Hepatocyte (in vitro differentiated cells): Measurements from ENCODE around the gene LRRC45. TPM values are rescaled to one million over a fixed set of nuclear protein-coding genes. Genes with fewer than 3 reads are reported as not detected.

Experiments used
- DNase-seq: peaks from one replicate; pipeline ENCODE4 v3.0.0-alpha.2; 2016; ENCODE audit warnings: low spot score
- H2AFZ ChIP-seq: fragments of 200-600 bp; sonication (generic); 2 replicates; pipeline ENCODE4 v1.6.0; 2016; ENCODE audit warnings: antibody characterized with exemption, mild to moderate bottlenecking
- H3K27ac ChIP-seq: fragments of 200-600 bp; sonication (generic); 2 replicates; pipeline ENCODE4 v1.5.1; 2016; ENCODE audit warnings: mild to moderate bottlenecking
- H3K27me3 ChIP-seq: fragments of 200-600 bp; sonication (generic); 2 replicates; pipeline ENCODE4 v1.6.1; 2016
- H3K36me3 ChIP-seq: fragments of 200-600 bp; sonication (generic); replicated peaks from 2 replicates; pipeline ENCODE4 v1.5.1; 2016; ENCODE audit warnings: low read depth; ENCODE audit not compliant: insufficient read depth
- H3K4me1 ChIP-seq: fragments of 200-600 bp; sonication (generic); 2 replicates; pipeline ENCODE4 v1.5.1; 2016; ENCODE audit warnings: mild to moderate bottlenecking, moderate library complexity; ENCODE audit not compliant: insufficient read depth
- H3K4me2 ChIP-seq: fragments of 200-600 bp; sonication (generic); 2 replicates; pipeline ENCODE4 v1.6.0; 2016
- H3K4me3 ChIP-seq: fragments of 200-600 bp; sonication (generic); 2 replicates; pipeline ENCODE4 v1.5.1; 2016; ENCODE audit warnings: mild to moderate bottlenecking
- H3K79me2 ChIP-seq: fragments of 200-600 bp; sonication (generic); 2 replicates; pipeline ENCODE4 v1.6.0; 2017; ENCODE audit warnings: mild to moderate bottlenecking
- H3K9me2 ChIP-seq: fragments of 200-600 bp; sonication (generic); replicated peaks from 2 replicates; pipeline ENCODE4 v1.6.0; 2017; ENCODE audit warnings: mild to moderate bottlenecking; ENCODE audit not compliant: insufficient read depth
- H3K9me3 ChIP-seq: fragments of 200-600 bp; sonication (generic); 2 replicates; pipeline ENCODE4 v1.5.1; 2016; ENCODE audit warnings: low read depth, mild to moderate bottlenecking
- H4K20me1 ChIP-seq: fragments of 200-600 bp; sonication (generic); 2 replicates; pipeline ENCODE4 v1.6.0; 2016; ENCODE audit warnings: mild to moderate bottlenecking; ENCODE audit not compliant: insufficient read depth, poor library complexity, severe bottlenecking
- EZH2 ChIP-seq: fragments of 200-600 bp; sonication (generic); IDR thresholded peaks from 2 replicates; pipeline ENCODE4 v1.6.1; 2016; ENCODE audit warnings: antibody characterized with exemption, mild to moderate bottlenecking, borderline replicate concordance
- EZH2phosphoT487 ChIP-seq: fragments of 200-600 bp; sonication (generic); IDR thresholded peaks from one replicate; pipeline ENCODE4 v1.6.1; 2018; ENCODE audit warnings: antibody characterized with exemption, mild to moderate bottlenecking, low read depth, moderate library complexity; ENCODE audit not compliant: unreplicated experiment, severe bottlenecking
- WGBS: methylation state at CpG from one replicate; pipeline ENCODE4 v1.1.6; 2016; ENCODE audit warnings: low lambda C conversion rate; ENCODE audit errors: missing lambda C conversion rate; 5-methylcytosine and 5-hydroxymethylcytosine counted together
- polyA plus RNA-seq: library from polyadenylated mRNA; unstranded; fragments of >200 nt; fragmentation: Nextera tagmentation; extraction: Ambion mirVana; gene quantifications from 2 replicates; pipeline ENCODE4 v1.2.1, GENCODE V29; 2016
- total RNA-seq: library from RNA; depleted of rRNA; stranded (reverse); fragments of >200 nt; gene quantifications from 2 replicates; pipeline ENCODE4 v1.2.3, GENCODE V29; 2014
- TF ChIP-seq, protein P1 (sequence below): fragments of 200-600 bp; sonication (generic); IDR thresholded peaks from 2 replicates; pipeline ENCODE4 v1.5.1; 2016; ENCODE audit warnings: antibody characterized with exemption, mild to moderate bottlenecking; ENCODE audit not compliant: poor library complexity

LRRC45 gene
- total and polyA plus RNA-seq, 2 experiments from 2014 or later = 12.8 to 14.7 TPM

DNA sequence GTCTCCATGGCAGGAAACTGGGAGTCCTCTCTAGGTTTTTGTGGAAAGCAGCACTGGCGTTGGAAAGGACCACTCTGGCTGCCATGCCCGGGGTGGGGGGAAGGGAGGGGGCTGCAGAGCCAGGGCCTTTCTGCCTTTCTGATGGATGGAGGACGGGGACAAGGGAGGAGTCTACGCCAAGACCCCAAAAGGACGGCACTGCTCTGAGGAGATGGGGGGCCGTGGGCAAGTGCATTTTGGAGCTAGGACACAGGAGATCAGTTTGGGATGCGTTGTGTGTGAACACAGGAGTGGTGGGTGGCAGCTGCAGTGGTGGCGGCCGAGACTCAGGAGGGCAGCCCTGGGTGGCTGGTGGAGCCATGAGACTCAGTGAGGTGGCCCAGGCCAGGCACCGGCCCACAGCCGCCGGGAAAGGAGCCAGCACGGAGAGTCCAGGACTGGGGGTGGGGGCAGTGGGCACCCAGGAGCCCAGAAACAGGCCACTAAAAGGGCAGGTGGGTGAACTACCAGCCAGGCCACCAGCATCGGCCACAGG is 2.5 kb upstream of the LRRC45 start:
- no peak for TF ChIP-seq EZH2phosphoT487
- TF ChIP-seq EZH2 = no peak
- TF ChIP-seq, protein P1, sequence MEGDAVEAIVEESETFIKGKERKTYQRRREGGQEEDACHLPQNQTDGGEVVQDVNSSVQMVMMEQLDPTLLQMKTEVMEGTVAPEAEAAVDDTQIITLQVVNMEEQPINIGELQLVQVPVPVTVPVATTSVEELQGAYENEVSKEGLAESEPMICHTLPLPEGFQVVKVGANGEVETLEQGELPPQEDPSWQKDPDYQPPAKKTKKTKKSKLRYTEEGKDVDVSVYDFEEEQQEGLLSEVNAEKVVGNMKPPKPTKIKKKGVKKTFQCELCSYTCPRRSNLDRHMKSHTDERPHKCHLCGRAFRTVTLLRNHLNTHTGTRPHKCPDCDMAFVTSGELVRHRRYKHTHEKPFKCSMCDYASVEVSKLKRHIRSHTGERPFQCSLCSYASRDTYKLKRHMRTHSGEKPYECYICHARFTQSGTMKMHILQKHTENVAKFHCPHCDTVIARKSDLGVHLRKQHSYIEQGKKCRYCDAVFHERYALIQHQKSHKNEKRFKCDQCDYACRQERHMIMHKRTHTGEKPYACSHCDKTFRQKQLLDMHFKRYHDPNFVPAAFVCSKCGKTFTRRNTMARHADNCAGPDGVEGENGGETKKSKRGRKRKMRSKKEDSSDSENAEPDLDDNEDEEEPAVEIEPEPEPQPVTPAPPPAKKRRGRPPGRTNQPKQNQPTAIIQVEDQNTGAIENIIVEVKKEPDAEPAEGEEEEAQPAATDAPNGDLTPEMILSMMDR = no peak

DNA sequence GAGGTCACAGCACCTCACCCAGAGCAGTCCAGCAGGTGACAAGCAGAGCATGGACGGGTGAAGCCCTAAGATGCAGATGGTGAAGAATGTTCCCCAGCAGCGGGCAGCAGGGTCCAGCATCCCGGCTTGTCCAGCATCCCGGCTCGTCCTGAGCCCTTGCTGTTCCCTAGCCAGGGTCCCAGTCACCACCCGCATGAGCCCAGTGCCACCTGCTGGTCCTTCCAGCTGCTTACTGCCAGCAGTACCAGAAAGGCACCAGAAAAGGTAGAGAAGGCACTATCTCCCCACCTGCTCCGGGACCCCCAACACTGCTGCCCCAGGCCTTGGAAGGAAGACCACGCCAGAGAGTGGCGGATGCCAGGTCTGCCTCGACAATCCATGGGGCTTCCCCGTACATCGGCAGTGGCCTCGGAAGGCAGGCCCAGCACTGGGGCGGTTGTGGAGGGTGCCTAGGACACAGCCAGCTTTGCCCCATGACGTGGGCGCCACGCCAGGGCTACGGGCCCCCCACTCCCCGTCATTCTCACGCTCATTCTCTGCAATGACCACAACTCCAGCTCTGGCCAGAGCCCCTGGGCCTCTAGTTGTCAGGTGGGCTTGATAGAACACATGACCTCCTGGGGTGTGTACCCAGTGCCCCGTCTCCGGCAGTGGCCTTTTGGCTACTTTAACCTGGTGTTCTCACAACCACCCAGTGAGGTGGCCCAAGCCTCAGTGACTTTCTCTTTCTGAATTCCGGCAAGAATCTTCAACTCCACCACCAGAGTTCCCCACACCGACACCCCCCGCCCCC is 1.8 kb upstream of the LRRC45 start:
- Histone ChIP-seq H3K9me3 (no peaks in the 10 kb centered on the region), H2AFZ (no peak overlapping the region), H3K4me1 (peaks cover 19% of the 10 kb centered on the region), H3K36me3 (no peaks in the 10 kb centered on the region), H3K4me3 (no peak overlapping the region), H3K79me2 (peaks cover 11% of the 10 kb centered on the region), H3K4me2 (peak overlapping the region; percentile 90), H3K27me3 (no peaks in the 10 kb centered on the region), H3K9me2 (no peaks in the 10 kb centered on the region), H3K27ac (no peak overlapping the region), H4K20me1 (no peaks in the 10 kb centered on the region)
- TF ChIP-seq, protein P1 = peak; percentile 64
- TF ChIP-seq EZH2phosphoT487 (no peak), EZH2 (no peak)
- 71% methylated on average over 24 of the region's 25 CpGs for WGBS
- peak; percentile 77 for DNase-seq

More for the DNA sequence above, 2.5 kb upstream of the LRRC45 start:
- Histone ChIP-seq H2AFZ (no peak overlapping the region), H3K36me3 (no peaks in the 10 kb centered on the region), H3K27me3 (no peaks in the 10 kb centered on the region), H3K27ac (no peak overlapping the region), H3K79me2 (peaks cover 11% of the 10 kb centered on the region), H3K4me2 (no peak overlapping the region), H3K4me3 (no peak overlapping the region), H3K4me1 (peaks cover 19% of the 10 kb centered on the region), H4K20me1 (no peaks in the 10 kb centered on the region), H3K9me3 (no peaks in the 10 kb centered on the region), H3K9me2 (no peaks in the 10 kb centered on the region)
- no peak for DNase-seq
- 93% methylated on average over 13 of the region's 14 CpGs for WGBS

DNA sequence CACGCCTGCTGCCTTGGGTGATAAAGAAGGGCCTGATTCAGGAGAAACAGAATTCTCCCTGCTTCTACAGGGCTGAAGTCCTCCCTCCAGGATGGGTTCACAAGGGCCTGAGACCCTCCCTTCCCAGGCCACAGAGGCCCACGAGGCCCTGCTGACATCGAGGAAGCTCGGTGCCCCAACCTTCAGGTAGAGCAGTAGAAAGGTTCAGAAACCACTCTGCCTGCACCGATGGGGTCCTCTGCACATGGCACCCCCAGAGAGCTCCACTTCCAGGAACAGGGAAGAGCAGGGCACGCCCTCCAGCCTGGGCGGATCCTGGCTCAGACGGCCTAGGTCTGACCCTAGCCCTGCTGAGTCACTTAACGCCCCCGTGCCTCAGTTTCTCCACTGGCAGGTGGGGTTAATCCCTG is 1.2 kb upstream of the LRRC45 start:
- Histone ChIP-seq H3K27ac (no peak overlapping the region), H2AFZ (no peak overlapping the region), H3K9me3 (no peaks in the 10 kb centered on the region), H3K27me3 (no peaks in the 10 kb centered on the region), H3K79me2 (peaks cover 11% of the 10 kb centered on the region), H3K4me3 (peak overlapping the region; percentile 32), H3K36me3 (no peaks in the 10 kb centered on the region), H4K20me1 (no peaks in the 10 kb centered on the region), H3K9me2 (no peaks in the 10 kb centered on the region), H3K4me1 (peaks cover 19% of the 10 kb centered on the region), H3K4me2 (peak overlapping the region; percentile 90)
- 19% methylated on average over 10 of the region's 10 CpGs for WGBS
- no peak for DNase-seq
- TF ChIP-seq EZH2phosphoT487 (no peak), EZH2 (no peak)
